Neural cell (in vitro differentiated cells): ENCODE results near the gene ACSL6. TPM values are rescaled to one million over a fixed set of nuclear protein-coding genes. Genes with fewer than 3 reads are reported as not detected.

Experiments used
- H2AFZ ChIP-seq: fragments of 200-600, 300-800 bp; sonication (generic), shearing (Covaris generic); 2 replicates; pipeline ENCODE4 v1.6.0; 2014; ENCODE audit warnings: low read depth, mild to moderate bottlenecking, antibody characterized with exemption, low read length, moderate library complexity
- H3F3A ChIP-seq: fragments of 200-600 bp; shearing (Covaris generic); 2 replicates; pipeline ENCODE4 v1.6.1; 2016; ENCODE audit warnings: mild to moderate bottlenecking, moderate library complexity, mixed read lengths, antibody characterized with exemption, low read length; ENCODE audit not compliant: insufficient read depth, poor library complexity, severe bottlenecking
- H3K27ac ChIP-seq: fragments of 200-600, 300-800 bp; sonication (generic), shearing (Covaris generic); 2 replicates; pipeline ENCODE4 v1.5.1; 2014; ENCODE audit warnings: mild to moderate bottlenecking, low read length, moderate library complexity
- H3K27me3 ChIP-seq: fragments of 300-800, 200-600 bp; sonication (generic), shearing (Covaris generic); 2 replicates; pipeline ENCODE4 v1.6.0; 2014; ENCODE audit warnings: mild to moderate bottlenecking, low read depth, low read length, moderate library complexity; ENCODE audit not compliant: insufficient read depth
- H3K36me3 ChIP-seq: fragments of 300-800, 200-600 bp; sonication (generic), shearing (Covaris generic); 2 replicates; pipeline ENCODE4 v1.5.1; 2014; ENCODE audit warnings: mild to moderate bottlenecking, antibody characterized with exemption, low read length, moderate library complexity; ENCODE audit not compliant: insufficient read depth
- H3K4me2 ChIP-seq: fragments of 300-800, 200-600 bp; sonication (generic), shearing (Covaris generic); 2 replicates; pipeline ENCODE4 v1.6.0; 2014; ENCODE audit warnings: mild to moderate bottlenecking, low read length
- H3K4me3 ChIP-seq: fragments of 300-800, 200-600 bp; sonication (generic), shearing (Covaris generic); 2 replicates; pipeline ENCODE4 v1.5.1; 2014; ENCODE audit warnings: mild to moderate bottlenecking, low read length, moderate library complexity
- H3K79me2 ChIP-seq: fragments of 200-600 bp; shearing (Covaris generic); replicated peaks from 2 replicates; pipeline ENCODE4 v1.6.0; 2014; ENCODE audit warnings: mild to moderate bottlenecking, low read length, moderate library complexity; ENCODE audit not compliant: insufficient read depth
- H3K9ac ChIP-seq: fragments of 300-800, 200-600 bp; sonication (generic), shearing (Covaris generic); 2 replicates; pipeline ENCODE4 v1.6.1; 2016; ENCODE audit warnings: mild to moderate bottlenecking, low read length, mixed read lengths
- H3K9me2 ChIP-seq: fragments of 200-600 bp; shearing (Covaris generic); 2 replicates; pipeline ENCODE4 v1.6.1; 2016; ENCODE audit warnings: mild to moderate bottlenecking, low read length, mixed read lengths; ENCODE audit not compliant: insufficient read depth
- H3K9me3 ChIP-seq: fragments of 200-600, 300-800 bp; sonication (generic), shearing (Covaris generic); 2 replicates; pipeline ENCODE4 v1.6.1; 2016; ENCODE audit warnings: mild to moderate bottlenecking, mixed run types, low read length, moderate library complexity, mixed read lengths
- H4K20me1 ChIP-seq: fragments of 200-600 bp; shearing (Covaris generic); 2 replicates; pipeline ENCODE4 v1.6.1; 2016; ENCODE audit warnings: mild to moderate bottlenecking, mixed run types; ENCODE audit not compliant: insufficient read depth
- EP300 ChIP-seq: fragments of 450-650 bp; conservative IDR thresholded peaks from 2 replicates; pipeline ENCODE4 v1.6.1; 2014; ENCODE audit warnings: antibody characterized with exemption, mild to moderate bottlenecking, moderate library complexity; ENCODE audit not compliant: poor library complexity, severe bottlenecking
- EZH2 ChIP-seq: fragments of 200-600, 300-800 bp; shearing (Covaris generic), sonication (generic); IDR thresholded peaks from 2 replicates; pipeline ENCODE4 v1.6.1; 2014; ENCODE audit warnings: antibody characterized with exemption, low read length, borderline replicate concordance, mild to moderate bottlenecking; ENCODE audit not compliant: insufficient read depth, poor library complexity, severe bottlenecking
- MXI1 ChIP-seq: fragments of 450-650 bp; conservative IDR thresholded peaks from 2 replicates; pipeline ENCODE4 v1.6.1; 2014; ENCODE audit warnings: antibody characterized with exemption, mild to moderate bottlenecking; ENCODE audit not compliant: poor library complexity, severe bottlenecking
- POLR2AphosphoS5 ChIP-seq: IDR thresholded peaks from 2 replicates; pipeline ENCODE4 v1.6.1; 2012
- RAD21 ChIP-seq: fragments of 450-650 bp; conservative IDR thresholded peaks from 2 replicates; pipeline ENCODE4 v1.6.1; 2014; ENCODE audit warnings: antibody characterized with exemption, mild to moderate bottlenecking, moderate library complexity
- SMC3 ChIP-seq: fragments of 450-650 bp; conservative IDR thresholded peaks from 2 replicates; pipeline ENCODE4 v1.6.1; 2014; ENCODE audit warnings: antibody characterized with exemption, mild to moderate bottlenecking, moderate library complexity; ENCODE audit not compliant: poor library complexity
- TAF1 ChIP-seq: IDR thresholded peaks from 2 replicates; pipeline ENCODE4 v1.6.1; 2012; ENCODE audit warnings: low read depth
- polyA plus RNA-seq: library from polyadenylated mRNA; depleted of rRNA; stranded (reverse); fragments of >200 nt; gene quantifications from 2 replicates; pipeline ENCODE4 v1.2.3, GENCODE V29; 2014
- TF ChIP-seq, protein P1 (sequence below): fragments of 450-650 bp; IDR thresholded peaks from 2 replicates; pipeline ENCODE4 v1.5.1; 2014; ENCODE audit warnings: antibody characterized with exemption, mild to moderate bottlenecking, moderate library complexity; ENCODE audit not compliant: poor library complexity, severe bottlenecking
- TF ChIP-seq, protein P2 (sequence below): IDR thresholded peaks from 2 replicates; pipeline ENCODE4 v1.6.1; 2012; ENCODE audit warnings: borderline replicate concordance

Gene ACSL6
- polyA plus RNA-seq, 1 donor from 2014 or later, result 30.5 TPM

DNA sequence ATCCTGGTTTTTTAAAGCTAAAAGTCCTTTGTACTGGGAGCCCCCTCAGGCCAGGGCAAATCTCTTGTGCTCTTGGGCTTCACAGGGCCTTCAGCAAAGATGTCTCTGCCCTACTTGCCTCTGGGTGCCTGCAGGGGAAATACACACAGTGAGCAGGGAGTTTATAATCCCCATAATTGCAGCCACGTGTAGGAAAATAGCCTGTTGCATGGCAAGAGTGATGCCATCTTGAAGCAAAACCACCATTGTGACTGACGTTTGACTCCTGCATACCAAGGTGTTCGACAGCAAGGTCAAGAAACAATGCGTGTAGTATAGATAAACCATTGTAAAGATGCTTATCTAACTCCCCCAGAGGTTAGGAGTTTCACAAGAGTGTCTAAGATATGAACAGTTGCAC lies 37.6 kb upstream of the ACSL6 start:
- H3F3A ChIP-seq, result no peaks in the 10 kb centered on the region

DNA sequence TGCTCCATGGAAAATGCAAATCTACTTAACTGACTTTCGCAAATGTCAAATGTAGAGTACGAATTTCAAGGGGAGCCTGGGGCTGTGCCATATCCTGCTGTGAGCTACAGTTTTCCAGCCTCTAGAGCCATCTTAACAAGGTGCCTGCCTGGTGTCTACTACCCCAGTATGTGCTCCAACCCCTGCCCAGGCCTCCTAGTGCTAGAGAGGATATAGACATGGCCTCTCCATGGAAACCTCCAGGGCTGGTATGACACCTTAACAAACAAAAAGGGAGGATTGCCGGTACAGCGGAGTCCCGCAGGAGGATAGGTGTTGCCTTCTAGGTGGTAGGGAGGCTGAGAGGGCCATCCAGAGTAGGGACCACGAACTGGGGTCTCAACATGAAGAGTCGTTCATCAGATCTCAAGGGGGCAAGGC lies 35.4 kb upstream of the ACSL6 start:
- H3K36me3 ChIP-seq, result no peaks in the 10 kb centered on the region
- no peak overlapping the region for H3K27ac ChIP-seq
- H3K79me2 ChIP-seq, result no peaks in the 10 kb centered on the region
- no peak overlapping the region for H3K9ac ChIP-seq
- no peaks in the 10 kb centered on the region for H3K27me3 ChIP-seq
- H3K4me2 ChIP-seq, result no peak overlapping the region
- H3K9me2 ChIP-seq, result no peaks in the 10 kb centered on the region
- H3F3A ChIP-seq, result no peaks in the 10 kb centered on the region
- no peaks in the 10 kb centered on the region for H3K9me3 ChIP-seq
- no peak for TF ChIP-seq RAD21
- TF ChIP-seq EZH2, result no peak
- no peak overlapping the region for H2AFZ ChIP-seq
- H4K20me1 ChIP-seq, result no peaks in the 10 kb centered on the region
- no peak overlapping the region for H3K4me3 ChIP-seq

More for the DNA sequence above, 37.6 kb upstream of the ACSL6 start:
- Histone ChIP-seq H3K27me3 (no peaks in the 10 kb centered on the region), H3K9me2 (no peaks in the 10 kb centered on the region), H3K9ac (no peak overlapping the region), H3K4me3 (no peak overlapping the region), H3K9me3 (no peaks in the 10 kb centered on the region), H3K36me3 (no peaks in the 10 kb centered on the region), H3K4me2 (no peak overlapping the region), H2AFZ (no peak overlapping the region), H4K20me1 (no peaks in the 10 kb centered on the region), H3K79me2 (no peaks in the 10 kb centered on the region), H3K27ac (no peak overlapping the region)
- TF ChIP-seq TAF1, result no peak
- TF ChIP-seq, protein P1, sequence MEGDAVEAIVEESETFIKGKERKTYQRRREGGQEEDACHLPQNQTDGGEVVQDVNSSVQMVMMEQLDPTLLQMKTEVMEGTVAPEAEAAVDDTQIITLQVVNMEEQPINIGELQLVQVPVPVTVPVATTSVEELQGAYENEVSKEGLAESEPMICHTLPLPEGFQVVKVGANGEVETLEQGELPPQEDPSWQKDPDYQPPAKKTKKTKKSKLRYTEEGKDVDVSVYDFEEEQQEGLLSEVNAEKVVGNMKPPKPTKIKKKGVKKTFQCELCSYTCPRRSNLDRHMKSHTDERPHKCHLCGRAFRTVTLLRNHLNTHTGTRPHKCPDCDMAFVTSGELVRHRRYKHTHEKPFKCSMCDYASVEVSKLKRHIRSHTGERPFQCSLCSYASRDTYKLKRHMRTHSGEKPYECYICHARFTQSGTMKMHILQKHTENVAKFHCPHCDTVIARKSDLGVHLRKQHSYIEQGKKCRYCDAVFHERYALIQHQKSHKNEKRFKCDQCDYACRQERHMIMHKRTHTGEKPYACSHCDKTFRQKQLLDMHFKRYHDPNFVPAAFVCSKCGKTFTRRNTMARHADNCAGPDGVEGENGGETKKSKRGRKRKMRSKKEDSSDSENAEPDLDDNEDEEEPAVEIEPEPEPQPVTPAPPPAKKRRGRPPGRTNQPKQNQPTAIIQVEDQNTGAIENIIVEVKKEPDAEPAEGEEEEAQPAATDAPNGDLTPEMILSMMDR, result no peak
- no peak for TF ChIP-seq SMC3
- no peak for TF ChIP-seq RAD21
- TF ChIP-seq EP300, result no peak
- no peak for TF ChIP-seq EZH2
- no peak for TF ChIP-seq MXI1

DNA sequence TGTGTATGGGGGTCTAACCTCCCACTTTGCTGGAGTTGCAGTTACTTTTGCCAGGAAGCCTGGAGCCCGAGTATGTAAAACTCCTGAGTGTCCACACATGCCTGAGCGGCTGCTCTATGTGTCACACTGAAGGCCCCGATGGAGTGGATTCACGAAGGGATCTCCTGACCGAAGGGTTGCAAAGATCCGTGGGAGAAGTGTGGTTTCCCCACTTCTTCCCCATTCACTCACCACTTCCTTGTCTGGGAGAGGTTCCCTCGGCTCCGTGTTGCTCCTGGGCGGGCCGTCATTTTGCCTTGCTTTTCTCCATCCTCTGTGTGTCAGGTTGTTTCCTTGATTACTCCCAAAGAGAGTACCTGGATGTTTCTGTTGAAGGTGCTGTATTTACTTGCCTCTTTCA lies 32.7 kb upstream of the ACSL6 start:
- Histone ChIP-seq H3K4me2 (no peak overlapping the region), H2AFZ (no peak overlapping the region), H3K27ac (no peak overlapping the region), H3K36me3 (no peaks in the 10 kb centered on the region), H3K9ac (no peak overlapping the region), H3K9me2 (no peaks in the 10 kb centered on the region), H3F3A (no peaks in the 10 kb centered on the region), H3K79me2 (no peaks in the 10 kb centered on the region), H3K9me3 (no peaks in the 10 kb centered on the region), H4K20me1 (no peaks in the 10 kb centered on the region), H3K27me3 (no peaks in the 10 kb centered on the region), H3K4me3 (no peak overlapping the region)
- no peak for TF ChIP-seq EP300
- no peak for TF ChIP-seq POLR2AphosphoS5
- no peak for TF ChIP-seq SMC3
- TF ChIP-seq, protein P1, result no peak
- TF ChIP-seq MXI1, result no peak
- no peak for TF ChIP-seq RAD21
- TF ChIP-seq EZH2, result no peak
- TF ChIP-seq, protein P2, sequence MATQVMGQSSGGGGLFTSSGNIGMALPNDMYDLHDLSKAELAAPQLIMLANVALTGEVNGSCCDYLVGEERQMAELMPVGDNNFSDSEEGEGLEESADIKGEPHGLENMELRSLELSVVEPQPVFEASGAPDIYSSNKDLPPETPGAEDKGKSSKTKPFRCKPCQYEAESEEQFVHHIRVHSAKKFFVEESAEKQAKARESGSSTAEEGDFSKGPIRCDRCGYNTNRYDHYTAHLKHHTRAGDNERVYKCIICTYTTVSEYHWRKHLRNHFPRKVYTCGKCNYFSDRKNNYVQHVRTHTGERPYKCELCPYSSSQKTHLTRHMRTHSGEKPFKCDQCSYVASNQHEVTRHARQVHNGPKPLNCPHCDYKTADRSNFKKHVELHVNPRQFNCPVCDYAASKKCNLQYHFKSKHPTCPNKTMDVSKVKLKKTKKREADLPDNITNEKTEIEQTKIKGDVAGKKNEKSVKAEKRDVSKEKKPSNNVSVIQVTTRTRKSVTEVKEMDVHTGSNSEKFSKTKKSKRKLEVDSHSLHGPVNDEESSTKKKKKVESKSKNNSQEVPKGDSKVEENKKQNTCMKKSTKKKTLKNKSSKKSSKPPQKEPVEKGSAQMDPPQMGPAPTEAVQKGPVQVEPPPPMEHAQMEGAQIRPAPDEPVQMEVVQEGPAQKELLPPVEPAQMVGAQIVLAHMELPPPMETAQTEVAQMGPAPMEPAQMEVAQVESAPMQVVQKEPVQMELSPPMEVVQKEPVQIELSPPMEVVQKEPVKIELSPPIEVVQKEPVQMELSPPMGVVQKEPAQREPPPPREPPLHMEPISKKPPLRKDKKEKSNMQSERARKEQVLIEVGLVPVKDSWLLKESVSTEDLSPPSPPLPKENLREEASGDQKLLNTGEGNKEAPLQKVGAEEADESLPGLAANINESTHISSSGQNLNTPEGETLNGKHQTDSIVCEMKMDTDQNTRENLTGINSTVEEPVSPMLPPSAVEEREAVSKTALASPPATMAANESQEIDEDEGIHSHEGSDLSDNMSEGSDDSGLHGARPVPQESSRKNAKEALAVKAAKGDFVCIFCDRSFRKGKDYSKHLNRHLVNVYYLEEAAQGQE, result no peak
- no peak for TF ChIP-seq TAF1
